ENCODE results near the gene ZNF773.

GRCh38 chr19:57506163-57506562 is 6.4 kb downstream of the ZNF773 start:
- TF ChIP-seq CTCF (IDR thresholded peaks at IDR 0.05; ENCODE audit: extremely low read depth in 1 of 2, insufficient read depth in 1 of 2, low read depth in 1 of 2, low read length in 2 of 2) (no peak), JUN (IDR thresholded peaks at IDR 0.05; ENCODE audit: borderline replicate concordance, insufficient read depth, insufficient read length, low read depth) (no peak), POLR2AphosphoS5 (IDR thresholded peaks at IDR 0.05; ENCODE audit: insufficient read depth, low read depth, low read length) (no peak), POLR2A (IDR thresholded peaks at IDR 0.05; ENCODE audit: low read depth, low read length) (no peak), FOS (IDR thresholded peaks at IDR 0.05; ENCODE audit: borderline replicate concordance, insufficient read depth, low read length) (no peak), EZH2 (IDR thresholded peaks at IDR 0.05; ENCODE audit: borderline replicate concordance, low read depth, low read length, severe bottlenecking) (no peak), GATA2 (IDR thresholded peaks at IDR 0.05; ENCODE audit: insufficient read depth, insufficient read length, low read depth, low read length) (no peak), MYC (IDR thresholded peaks at IDR 0.05; ENCODE audit: low read depth, low read length) (no peak), MAX (IDR thresholded peaks at IDR 0.05; ENCODE audit: insufficient read depth, insufficient read length) (no peak)

Data from endothelial cell of umbilical vein (primary cell).